Chondrocyte (in vitro differentiated cells): ENCODE results near the gene RPS6KA6. TPM values are rescaled to one million over a fixed set of nuclear protein-coding genes. Genes with fewer than 3 reads are reported as not detected.

Source experiments
- DNase-seq: peaks from one replicate; pipeline ENCODE4 v3.0.0; 2021; ENCODE audit warnings: mixed read lengths, low spot score
- H3K27ac Mint-ChIP-seq: one replicate; pipeline ENCODE4 v1.8.0; 2021; ENCODE audit warnings: mild to moderate bottlenecking, moderate library complexity, mixed read lengths; ENCODE audit not compliant: unreplicated experiment
- H3K27me3 Mint-ChIP-seq: 2 replicates; pipeline ENCODE4 v1.8.0; 2021; ENCODE audit warnings: low read depth, mixed read lengths
- H3K36me3 Mint-ChIP-seq: 2 replicates; pipeline ENCODE4 v1.8.0; 2021; ENCODE audit warnings: low read depth, mixed read lengths
- H3K4me1 Mint-ChIP-seq: 2 replicates; pipeline ENCODE4 v1.8.0; 2021; ENCODE audit warnings: low read depth, mild to moderate bottlenecking, mixed read lengths
- H3K4me3 Mint-ChIP-seq: one replicate; pipeline ENCODE4 v1.8.0; 2021; ENCODE audit warnings: mild to moderate bottlenecking, moderate library complexity, mixed read lengths; ENCODE audit not compliant: unreplicated experiment
- H3K9me3 Mint-ChIP-seq: 2 replicates; pipeline ENCODE4 v1.8.0; 2021; ENCODE audit warnings: low read depth, mixed read lengths
- CTCF ChIP-seq: fragments of 200-600 bp; sonication (generic); IDR thresholded peaks from 2 replicates; pipeline ENCODE4 v1.5.0; 2021; ENCODE audit warnings: antibody characterized with exemption, mild to moderate bottlenecking, moderate library complexity
- microRNA-seq: library from miRNA; unstranded; fragments of <30 nt; microRNA quantifications from one replicate; pipeline ENCODE4 v1.2.0, GENCODE V29; 2020; ENCODE audit warnings: borderline number of aligned reads
- total RNA-seq: library from RNA; stranded (reverse); gene quantifications from 3 replicates; pipeline ENCODE4 v1.2.1, GENCODE V29; 2021

The RPS6KA6 gene
- total RNA-seq, 1 donor from 2014 or later, result 2.5 TPM

GRCh38 chrX:84047339-84047738 is 140.7 kb downstream of the RPS6KA6 start:
- DNase-seq, result peak; percentile 59
- Mint-ChIP-seq H3K27ac (no peak overlapping the region), H3K4me3 (no peak overlapping the region), H3K4me1 (no peaks in the 10 kb centered on the region), H3K27me3 (peaks cover 4% of the 10 kb centered on the region), H3K9me3 (no peaks in the 10 kb centered on the region), H3K36me3 (no peaks in the 10 kb centered on the region)
- no peak for TF ChIP-seq CTCF

- peak; percentile 30 for DNase-seq
- H3K9me3 Mint-ChIP-seq, result no peaks in the 10 kb centered on the region
- peaks cover 7% of the 10 kb centered on the region for H3K27me3 Mint-ChIP-seq
- no peaks in the 10 kb centered on the region for H3K36me3 Mint-ChIP-seq
- H3K4me3 Mint-ChIP-seq, result no peak overlapping the region
- no peak overlapping the region for H3K27ac Mint-ChIP-seq
- H3K4me1 Mint-ChIP-seq, result no peaks in the 10 kb centered on the region
- TF ChIP-seq CTCF, result peak; percentile 83
Measured at GRCh38 chrX:84046403-84046984, 141.5 kb downstream of the RPS6KA6 start.

DNA sequence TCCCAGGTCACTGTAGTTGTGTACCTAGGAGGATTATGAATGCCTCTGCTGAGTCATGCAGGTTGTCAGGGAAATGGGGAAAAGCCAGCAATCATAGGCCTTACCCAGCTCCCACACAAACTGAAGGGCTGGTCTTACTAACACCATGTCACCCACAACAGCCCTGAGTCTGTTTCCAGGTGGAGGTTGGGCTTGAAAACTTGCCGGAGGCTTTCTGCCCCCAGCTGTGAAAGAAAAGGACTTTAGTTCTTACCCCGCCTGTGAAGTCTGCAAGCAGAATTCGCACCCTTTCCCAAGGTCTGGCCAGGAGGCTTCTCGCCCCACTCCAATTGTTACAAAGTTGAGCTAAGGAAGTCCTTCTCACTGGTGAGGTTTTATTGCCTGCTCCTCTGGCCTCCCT is 143.9 kb downstream of the RPS6KA6 start:
- no peak for DNase-seq
- no peaks in the 10 kb centered on the region for H3K4me1 Mint-ChIP-seq
- H3K27ac Mint-ChIP-seq, result no peak overlapping the region
- H3K9me3 Mint-ChIP-seq, result peaks cover 8% of the 10 kb centered on the region
- H3K4me3 Mint-ChIP-seq, result no peak overlapping the region
- H3K36me3 Mint-ChIP-seq, result no peaks in the 10 kb centered on the region
- H3K27me3 Mint-ChIP-seq, result peaks cover 6% of the 10 kb centered on the region
- no peak for TF ChIP-seq CTCF

Small RNAs within 50 kb of the gene (microRNA-seq; reads per million reads assigned to microRNA genes)
- gene MIR548I4, result not detected
